GM23338 (cell line): ENCODE results near the gene FOXD2. TPM values are rescaled to one million over a fixed set of nuclear protein-coding genes. Genes with fewer than 3 reads are reported as not detected.

Experiments
- ATAC-seq: fragments of 200-7000 bp; cut with Tn5 transposase; 3 replicates; pipeline ENCODE4 v1.9.1; 2020
- DNase-seq: peaks from one replicate; pipeline ENCODE4 v3.0.0-alpha.2; 2015; ENCODE audit warnings: low spot score
- H2AFZ ChIP-seq: fragments of 200-600 bp; sonication (generic); 2 replicates; pipeline ENCODE4 v1.8.0; 2016; ENCODE audit warnings: antibody characterized with exemption, mild to moderate bottlenecking, moderate library complexity
- H3F3A ChIP-seq: fragments of 200-600 bp; sonication (generic); replicated peaks from 2 replicates; pipeline ENCODE4 v1.8.0; 2017; ENCODE audit warnings: antibody characterized with exemption, mixed run types, low read depth
- H3K27ac ChIP-seq: fragments of 200-600 bp; sonication (generic); 2 replicates; pipeline ENCODE4 v1.6.1; 2016; ENCODE audit warnings: low read depth
- H3K27me3 ChIP-seq: fragments of 200-600 bp; sonication (generic); 2 replicates; pipeline ENCODE4 v1.8.0; 2016; ENCODE audit warnings: mild to moderate bottlenecking, mixed run types, moderate library complexity; ENCODE audit not compliant: insufficient read depth
- H3K36me3 ChIP-seq: fragments of 200-600 bp; sonication (generic); 2 replicates; pipeline ENCODE4 v1.8.0; 2016; ENCODE audit warnings: mild to moderate bottlenecking; ENCODE audit not compliant: insufficient read depth
- H3K4me1 ChIP-seq: fragments of 200-600 bp; sonication (generic); 2 replicates; pipeline ENCODE4 v1.8.0; 2016; ENCODE audit warnings: mild to moderate bottlenecking, moderate library complexity; ENCODE audit not compliant: insufficient read depth
- H3K4me2 ChIP-seq: fragments of 200-600 bp; sonication (generic); 2 replicates; pipeline ENCODE4 v1.7.1; 2017; ENCODE audit warnings: mixed run types
- H3K4me3 ChIP-seq: fragments of 200-600 bp; sonication (generic); 2 replicates; pipeline ENCODE4 v1.6.1; 2016; ENCODE audit warnings: mixed run types
- H3K79me2 ChIP-seq: fragments of 200-600 bp; sonication (generic); replicated peaks from 2 replicates; pipeline ENCODE4 v1.8.0; 2017; ENCODE audit warnings: mild to moderate bottlenecking; ENCODE audit not compliant: insufficient read depth
- H3K9me2 ChIP-seq: fragments of 200-600 bp; sonication (generic); 2 replicates; pipeline ENCODE4 v1.8.0; 2017; ENCODE audit not compliant: insufficient read depth
- H4K20me1 ChIP-seq: fragments of 200-600 bp; sonication (generic); replicated peaks from 2 replicates; pipeline ENCODE4 v1.8.0; 2017; ENCODE audit warnings: mild to moderate bottlenecking; ENCODE audit not compliant: insufficient read depth
- H3K27ac Mint-ChIP-seq: 2 replicates; pipeline ENCODE4 v1.8.0; 2020; ENCODE audit warnings: inconsistent platforms, mild to moderate bottlenecking, moderate library complexity, mixed read lengths
- H3K27me3 Mint-ChIP-seq: 3 replicates; pipeline ENCODE4 v1.8.0; 2022; ENCODE audit warnings: low read depth, mild to moderate bottlenecking, moderate library complexity, mixed read lengths, inconsistent platforms; ENCODE audit not compliant: insufficient read depth, poor library complexity
- H3K36me3 Mint-ChIP-seq: 3 replicates; pipeline ENCODE4 v1.8.0; 2021; ENCODE audit warnings: low read depth, mild to moderate bottlenecking, inconsistent platforms, moderate library complexity, mixed read lengths
- H3K4me1 Mint-ChIP-seq: 3 replicates; pipeline ENCODE4 v1.8.0; 2020; ENCODE audit warnings: mild to moderate bottlenecking, inconsistent platforms, mixed read lengths
- H3K4me3 Mint-ChIP-seq: 3 replicates; pipeline ENCODE4 v1.8.0; 2021; ENCODE audit warnings: moderate library complexity, mild to moderate bottlenecking, inconsistent platforms, mixed read lengths
- H3K9me3 Mint-ChIP-seq: 3 replicates; pipeline ENCODE4 v1.8.0; 2020; ENCODE audit warnings: moderate library complexity, mild to moderate bottlenecking, inconsistent platforms, mixed read lengths
- CREB1 ChIP-seq: fragments of 250-450 bp; sonication (Bioruptor Pico); IDR thresholded peaks from 2 replicates; pipeline ENCODE4 v1.5.0; 2020; ENCODE audit warnings: low read depth, mild to moderate bottlenecking, moderate library complexity
- CTCF ChIP-seq, 2 experiments: fragments of 200-600 bp in 1 of 2; sonication (generic) in 1 of 2; conservative IDR thresholded peaks; 2 replicates each; pipeline versions ENCODE4 v1.5.1 to v1.6.1; 2016 to 2017; ENCODE audit warnings: antibody characterized with exemption in 2 of 2, low read depth in 2 of 2, mild to moderate bottlenecking in 2 of 2, moderate library complexity in 1 of 2
- EZH2 ChIP-seq: fragments of 200-600 bp; sonication (generic); IDR thresholded peaks from one replicate; pipeline ENCODE4 v1.8.0; 2017; ENCODE audit warnings: antibody characterized with exemption, mild to moderate bottlenecking, low read depth; ENCODE audit not compliant: unreplicated experiment
- EZH2phosphoT487 ChIP-seq: fragments of 200-600 bp; sonication (generic); IDR thresholded peaks from one replicate; pipeline ENCODE4 v1.8.1; 2018; ENCODE audit warnings: antibody characterized with exemption; ENCODE audit not compliant: unreplicated experiment
- JUNB ChIP-seq: IDR thresholded peaks from one replicate; pipeline ENCODE4 v1.6.1; 2016; ENCODE audit warnings: antibody characterized with exemption; ENCODE audit not compliant: unreplicated experiment
- NANOG ChIP-seq: IDR thresholded peaks from 2 replicates; pipeline ENCODE4 v1.6.1; 2016; ENCODE audit warnings: antibody characterized with exemption, borderline replicate concordance
- POLR2AphosphoS5 ChIP-seq: IDR thresholded peaks from 2 replicates; pipeline ENCODE4 v1.6.1; 2016; ENCODE audit warnings: antibody characterized with exemption, low read depth
- REST ChIP-seq: IDR thresholded peaks from one replicate; pipeline ENCODE4 v1.6.1; 2018; ENCODE audit warnings: antibody characterized with exemption; ENCODE audit not compliant: unreplicated experiment
- STAT1 ChIP-seq: IDR thresholded peaks from one replicate; pipeline ENCODE4 v1.6.1; 2016; ENCODE audit warnings: antibody characterized with exemption; ENCODE audit not compliant: unreplicated experiment
- ZNF114 ChIP-seq: fragments of 250-450 bp; sonication (Bioruptor Pico); IDR thresholded peaks from 2 replicates; pipeline ENCODE4 v1.5.0; 2020; ENCODE audit warnings: mild to moderate bottlenecking, moderate library complexity
- ZNF331 ChIP-seq: fragments of 250-450 bp; sonication (Bioruptor Pico); IDR thresholded peaks from 2 replicates; pipeline ENCODE4 v1.5.0; 2020; ENCODE audit warnings: low read depth, mild to moderate bottlenecking, moderate library complexity
- polyA plus RNA-seq: library from polyadenylated mRNA; unstranded; fragments of >200 nt; fragmentation: Nextera tagmentation; extraction: Ambion mirVana; gene quantifications from 2 replicates; pipeline ENCODE4 v1.2.1, GENCODE V29; 2016
- total RNA-seq: library from RNA; depleted of rRNA; stranded (reverse); fragments of >200 nt; shearing (Covaris generic); gene quantifications from 2 replicates; pipeline ENCODE4 v1.2.3, GENCODE V29; 2014
- TF ChIP-seq, protein P1 (sequence below): IDR thresholded peaks from 2 replicates; pipeline ENCODE4 v1.6.1; 2016; ENCODE audit warnings: antibody characterized with exemption

Gene FOXD2
- total and polyA plus RNA-seq, 2 experiments from 2014 or later: 0.28 TPM; not detected in 1

DNA sequence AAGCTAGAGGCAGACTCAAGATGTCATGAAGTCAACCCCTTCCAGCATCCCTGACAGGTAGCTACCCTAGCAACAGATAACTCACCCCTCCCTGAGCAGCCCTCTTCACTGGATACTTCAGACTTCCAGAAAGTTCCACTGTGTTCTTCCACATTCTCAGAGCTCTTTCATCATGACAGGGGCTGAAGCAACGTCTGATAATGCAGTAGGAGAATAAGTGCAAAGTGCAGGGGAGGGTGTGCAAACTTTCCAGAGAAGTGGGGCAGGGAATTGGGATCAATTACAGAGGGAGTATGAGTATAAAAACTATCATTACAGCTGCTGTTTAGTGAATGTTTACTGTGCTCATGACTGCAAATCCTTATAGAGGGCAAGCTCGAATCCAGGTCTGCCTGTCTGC is 48.1 kb upstream of the FOXD2 start:
- no peak overlapping the region for H3K4me3 ChIP-seq
- Mint-ChIP-seq H3K9me3 (no peaks in the 10 kb centered on the region), H3K4me1 (no peaks in the 10 kb centered on the region), H3K36me3 (no peaks in the 10 kb centered on the region), H3K27ac (no peak overlapping the region), H3K27me3 (peaks cover 13% of the 10 kb centered on the region), H3K4me3 (no peak overlapping the region)
- no peaks in the 10 kb centered on the region for H3K36me3 ChIP-seq
- ATAC-seq (no peak), DNase-seq (no peak)
- H3K9me2 ChIP-seq: no peaks in the 10 kb centered on the region
- no peak overlapping the region for H3K4me2 ChIP-seq
- H3K79me2 ChIP-seq: no peaks in the 10 kb centered on the region
- H3K27me3 ChIP-seq: peaks cover 11% of the 10 kb centered on the region
- H4K20me1 ChIP-seq: no peaks in the 10 kb centered on the region; the same call in 1 of the 2 replicates
- no peak overlapping the region for H3K27ac ChIP-seq
- no peak for TF ChIP-seq ZNF331 (CRISPR knock-in tag)
- no peaks in the 10 kb centered on the region for H3K4me1 ChIP-seq
- H3F3A ChIP-seq: no peaks in the 10 kb centered on the region
- no peak overlapping the region for H2AFZ ChIP-seq

GRCh38 chr1:47390843-47391242 is 47.0 kb upstream of the FOXD2 start:
- no peak overlapping the region for H3K27ac Mint-ChIP-seq
- no peak overlapping the region for H3K4me2 ChIP-seq
- H2AFZ ChIP-seq: no peak overlapping the region
- peaks cover 11% of the 10 kb centered on the region for H3K27me3 ChIP-seq
- no peaks in the 10 kb centered on the region for H3K79me2 ChIP-seq
- H3K4me3 ChIP-seq: no peak overlapping the region
- no peaks in the 10 kb centered on the region for H3K4me1 Mint-ChIP-seq
- H3K4me3 Mint-ChIP-seq: no peak overlapping the region
- H3K9me2 ChIP-seq: no peaks in the 10 kb centered on the region
- no peak for ATAC-seq
- peaks cover 9% of the 10 kb centered on the region for H3K27me3 Mint-ChIP-seq
- no peaks in the 10 kb centered on the region for H3K4me1 ChIP-seq
- no peaks in the 10 kb centered on the region for H3F3A ChIP-seq
- no peaks in the 10 kb centered on the region for H3K36me3 ChIP-seq
- H3K9me3 Mint-ChIP-seq: no peaks in the 10 kb centered on the region
- no peak overlapping the region for H3K27ac ChIP-seq
- H4K20me1 ChIP-seq: no peaks in the 10 kb centered on the region; the same call in 1 of the 2 replicates
- no peak for DNase-seq
- no peaks in the 10 kb centered on the region for H3K36me3 Mint-ChIP-seq
- TF ChIP-seq ZNF114 (CRISPR knock-in tag) (no peak), CTCF (conservative IDR thresholded peaks at IDR 0.05; ENCODE audit: low read depth in 2 of 2) (no peak), EZH2phosphoT487 (no peak), CREB1 (CRISPR knock-in tag) (no peak), JUNB (no peak), POLR2AphosphoS5 (no peak), ZNF331 (CRISPR knock-in tag) (no peak), NANOG (no peak), REST (no peak), STAT1 (no peak), EZH2 (no peak)
- TF ChIP-seq, protein P1, sequence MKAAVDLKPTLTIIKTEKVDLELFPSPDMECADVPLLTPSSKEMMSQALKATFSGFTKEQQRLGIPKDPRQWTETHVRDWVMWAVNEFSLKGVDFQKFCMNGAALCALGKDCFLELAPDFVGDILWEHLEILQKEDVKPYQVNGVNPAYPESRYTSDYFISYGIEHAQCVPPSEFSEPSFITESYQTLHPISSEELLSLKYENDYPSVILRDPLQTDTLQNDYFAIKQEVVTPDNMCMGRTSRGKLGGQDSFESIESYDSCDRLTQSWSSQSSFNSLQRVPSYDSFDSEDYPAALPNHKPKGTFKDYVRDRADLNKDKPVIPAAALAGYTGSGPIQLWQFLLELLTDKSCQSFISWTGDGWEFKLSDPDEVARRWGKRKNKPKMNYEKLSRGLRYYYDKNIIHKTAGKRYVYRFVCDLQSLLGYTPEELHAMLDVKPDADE: no peak
